NCI-H524 treated with DMSO at 0.1 percent for 48 hours (cell line): ENCODE data around the gene WRAP73.

Source experiments
- DNase-seq: peaks from one replicate; lab custom pipeline; 2025; lab: John Stamatoyannopoulos, UW

WRAP73 gene

GRCh38 chr1:3646596-3646995 is 3.3 kb downstream of the WRAP73 start:
- no peak for DNase-seq

GRCh38 chr1:3645666-3646355 is 4.1 kb downstream of the WRAP73 start:
- DNase-seq: no peak

- no peak for DNase-seq
Observed at GRCh38 chr1:3645247-3645646, 4.7 kb downstream of the WRAP73 start.

- no peak for DNase-seq
Observed at GRCh38 chr1:3644273-3644672, 5.6 kb downstream of the WRAP73 start.

GRCh38 chr1:3642919-3643675 is 6.8 kb downstream of the WRAP73 start:
- no peak for DNase-seq

- no peak for DNase-seq
Observed at GRCh38 chr1:3641816-3642215, 8.1 kb downstream of the WRAP73 start.

- DNase-seq: no peak
Observed at GRCh38 chr1:3641046-3641760, 8.7 kb downstream of the WRAP73 start.

- DNase-seq: no peak
Observed at GRCh38 chr1:3640121-3640837, 9.6 kb downstream of the WRAP73 start.

- no peak for DNase-seq
Observed at GRCh38 chr1:3639397-3639911, 10.4 kb downstream of the WRAP73 start.

- DNase-seq: no peak
Observed at GRCh38 chr1:3638676-3639075, 11.2 kb downstream of the WRAP73 start.

GRCh38 chr1:3638027-3638426 is 11.9 kb downstream of the WRAP73 start:
- no peak for DNase-seq

- DNase-seq: no peak
Observed at GRCh38 chr1:3636531-3636930, 13.4 kb downstream of the WRAP73 start.

- no peak for DNase-seq
Observed at GRCh38 chr1:3636080-3636479, 13.8 kb downstream of the WRAP73 start.

- no peak for DNase-seq
Observed at GRCh38 chr1:3634059-3634800, 15.7 kb downstream of the WRAP73 start.

GRCh38 chr1:3633344-3634058 is 16.4 kb downstream of the WRAP73 start:
- DNase-seq: no peak

- no peak for DNase-seq
Observed at GRCh38 chr1:3632716-3633343, 17.1 kb downstream of the WRAP73 start.

GRCh38 chr1:3632298-3632697 is 17.6 kb downstream of the WRAP73 start:
- no peak for DNase-seq

GRCh38 chr1:3631320-3632260 is 18.3 kb downstream of the WRAP73 start:
- DNase-seq: no peak

- DNase-seq: no peak
Observed at GRCh38 chr1:3630914-3631313, 19.0 kb downstream of the WRAP73 start.
